Nephron progenitor cell (in vitro differentiated cells): Measurements from ENCODE around the gene MN1.

Experiments
- DNase-seq: peaks from one replicate; pipeline ENCODE4 v3.0.0; 2021
- H3K27ac Mint-ChIP-seq: 2 replicates; pipeline ENCODE4 v1.8.0; 2021; ENCODE audit warnings: mild to moderate bottlenecking, moderate library complexity, mixed read lengths
- H3K27me3 Mint-ChIP-seq: 2 replicates; pipeline ENCODE4 v1.8.0; 2021; ENCODE audit warnings: mild to moderate bottlenecking, low read depth, mixed read lengths; ENCODE audit not compliant: poor library complexity
- H3K36me3 Mint-ChIP-seq: 2 replicates; pipeline ENCODE4 v1.8.0; 2021; ENCODE audit warnings: low read depth, mixed read lengths
- H3K4me1 Mint-ChIP-seq: 2 replicates; pipeline ENCODE4 v1.8.0; 2021; ENCODE audit warnings: mixed read lengths
- H3K4me3 Mint-ChIP-seq: 2 replicates; pipeline ENCODE4 v1.8.0; 2021; ENCODE audit warnings: mild to moderate bottlenecking, moderate library complexity, mixed read lengths
- H3K9me3 Mint-ChIP-seq: 2 replicates; pipeline ENCODE4 v1.8.0; 2021; ENCODE audit warnings: mild to moderate bottlenecking, moderate library complexity, mixed read lengths
- TF ChIP-seq, protein P1 (sequence below): fragments of 200-600 bp; sonication (generic); IDR thresholded peaks from 2 replicates; pipeline ENCODE4 v1.5.0; 2021; ENCODE audit warnings: antibody characterized with exemption

MN1 gene

DNA sequence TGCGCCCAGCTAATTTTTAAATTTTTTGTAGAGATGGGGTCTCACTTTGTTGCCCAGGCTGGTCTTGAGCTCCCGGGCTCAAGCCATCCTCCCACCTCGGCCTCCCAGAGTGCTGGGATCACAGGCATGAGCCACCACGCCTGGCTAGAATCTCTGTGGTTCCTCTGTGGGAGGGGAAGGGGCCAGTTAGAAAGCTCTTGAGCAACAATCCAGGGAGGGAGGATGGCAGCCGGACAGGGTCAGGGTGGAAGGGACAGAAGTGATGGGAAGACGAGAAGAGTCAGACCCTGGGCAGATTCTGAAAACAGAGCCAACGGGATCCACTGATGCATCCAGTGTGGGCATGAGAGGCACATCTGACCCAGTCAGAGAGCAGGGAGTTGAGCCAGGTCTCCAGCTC lies 38.9 kb upstream of the MN1 start:
- peaks cover 14% of the 10 kb centered on the region for H3K27me3 Mint-ChIP-seq
- H3K4me1 Mint-ChIP-seq: peaks cover 50% of the 10 kb centered on the region

DNA sequence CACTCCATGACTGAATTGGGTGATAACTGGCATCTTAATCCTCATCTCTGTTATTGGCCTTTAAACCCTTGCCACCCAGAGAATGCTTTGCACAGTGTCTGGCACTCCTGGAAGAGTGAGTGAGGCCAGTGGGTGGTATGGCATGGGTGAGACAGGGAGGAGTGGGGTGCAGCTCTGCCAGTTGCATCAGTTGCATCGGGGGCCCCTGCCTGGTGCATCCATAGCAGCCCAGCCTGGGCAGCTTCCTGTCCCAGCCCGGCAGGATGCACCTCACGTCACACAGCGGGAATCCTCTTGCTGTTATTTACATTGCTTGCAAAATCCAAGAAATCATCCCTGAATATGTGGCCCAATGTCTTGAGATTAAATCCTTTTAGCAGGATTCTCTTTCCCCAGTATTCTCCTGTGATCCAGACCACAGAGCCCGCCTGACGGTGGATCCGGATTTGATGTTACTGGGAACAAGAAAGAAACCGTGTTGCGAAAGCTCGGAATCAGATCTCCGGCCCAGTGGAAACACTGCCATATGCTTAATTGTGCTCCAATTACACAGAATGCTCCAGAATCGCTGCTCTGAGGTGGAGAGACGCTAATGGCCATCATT lies 37.6 kb upstream of the MN1 start:
- TF ChIP-seq, protein P1, sequence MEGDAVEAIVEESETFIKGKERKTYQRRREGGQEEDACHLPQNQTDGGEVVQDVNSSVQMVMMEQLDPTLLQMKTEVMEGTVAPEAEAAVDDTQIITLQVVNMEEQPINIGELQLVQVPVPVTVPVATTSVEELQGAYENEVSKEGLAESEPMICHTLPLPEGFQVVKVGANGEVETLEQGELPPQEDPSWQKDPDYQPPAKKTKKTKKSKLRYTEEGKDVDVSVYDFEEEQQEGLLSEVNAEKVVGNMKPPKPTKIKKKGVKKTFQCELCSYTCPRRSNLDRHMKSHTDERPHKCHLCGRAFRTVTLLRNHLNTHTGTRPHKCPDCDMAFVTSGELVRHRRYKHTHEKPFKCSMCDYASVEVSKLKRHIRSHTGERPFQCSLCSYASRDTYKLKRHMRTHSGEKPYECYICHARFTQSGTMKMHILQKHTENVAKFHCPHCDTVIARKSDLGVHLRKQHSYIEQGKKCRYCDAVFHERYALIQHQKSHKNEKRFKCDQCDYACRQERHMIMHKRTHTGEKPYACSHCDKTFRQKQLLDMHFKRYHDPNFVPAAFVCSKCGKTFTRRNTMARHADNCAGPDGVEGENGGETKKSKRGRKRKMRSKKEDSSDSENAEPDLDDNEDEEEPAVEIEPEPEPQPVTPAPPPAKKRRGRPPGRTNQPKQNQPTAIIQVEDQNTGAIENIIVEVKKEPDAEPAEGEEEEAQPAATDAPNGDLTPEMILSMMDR: no peak

More for the DNA sequence above, 38.9 kb upstream of the MN1 start:
- peaks cover 26% of the 10 kb centered on the region for H3K9me3 Mint-ChIP-seq
- H3K4me3 Mint-ChIP-seq: no peak overlapping the region
- H3K36me3 Mint-ChIP-seq: peaks cover 17% of the 10 kb centered on the region
- no peak overlapping the region for H3K27ac Mint-ChIP-seq
- TF ChIP-seq, protein P1: no peak
- DNase-seq: no peak

DNA sequence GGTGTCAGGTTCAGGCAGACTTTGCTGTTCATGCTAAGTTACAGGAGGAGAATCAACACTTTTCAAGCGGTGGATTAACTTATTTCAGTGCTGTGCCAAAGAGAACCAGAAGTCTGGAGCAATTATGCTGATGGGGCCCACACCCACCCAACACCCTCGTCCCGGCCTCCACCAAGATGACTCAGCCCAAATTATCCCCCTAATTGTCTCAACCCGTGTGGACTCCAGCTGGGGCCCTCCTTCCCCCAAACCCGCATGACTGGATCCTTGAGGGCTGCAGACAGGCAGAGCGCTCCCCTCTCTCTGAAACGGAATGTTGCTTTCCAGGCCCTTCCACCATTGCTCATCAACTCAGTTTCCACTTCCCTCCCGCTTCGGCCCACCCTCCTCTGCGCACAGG lies 34.6 kb upstream of the MN1 start:
- peaks cover 17% of the 10 kb centered on the region for H3K36me3 Mint-ChIP-seq
- H3K4me3 Mint-ChIP-seq: no peak overlapping the region
- TF ChIP-seq, protein P1: no peak
- H3K27ac Mint-ChIP-seq: no peak overlapping the region
- peaks cover 14% of the 10 kb centered on the region for H3K4me1 Mint-ChIP-seq
- H3K9me3 Mint-ChIP-seq: peaks cover 26% of the 10 kb centered on the region
- DNase-seq: no peak
- H3K27me3 Mint-ChIP-seq: peaks cover 28% of the 10 kb centered on the region

More for the DNA sequence above, 37.6 kb upstream of the MN1 start:
- peaks cover 14% of the 10 kb centered on the region for H3K27me3 Mint-ChIP-seq
- H3K27ac Mint-ChIP-seq: no peak overlapping the region
- no peak overlapping the region for H3K4me3 Mint-ChIP-seq
- peaks cover 26% of the 10 kb centered on the region for H3K9me3 Mint-ChIP-seq
- peaks cover 17% of the 10 kb centered on the region for H3K36me3 Mint-ChIP-seq
- no peak for DNase-seq
- H3K4me1 Mint-ChIP-seq: peaks cover 41% of the 10 kb centered on the region

DNA sequence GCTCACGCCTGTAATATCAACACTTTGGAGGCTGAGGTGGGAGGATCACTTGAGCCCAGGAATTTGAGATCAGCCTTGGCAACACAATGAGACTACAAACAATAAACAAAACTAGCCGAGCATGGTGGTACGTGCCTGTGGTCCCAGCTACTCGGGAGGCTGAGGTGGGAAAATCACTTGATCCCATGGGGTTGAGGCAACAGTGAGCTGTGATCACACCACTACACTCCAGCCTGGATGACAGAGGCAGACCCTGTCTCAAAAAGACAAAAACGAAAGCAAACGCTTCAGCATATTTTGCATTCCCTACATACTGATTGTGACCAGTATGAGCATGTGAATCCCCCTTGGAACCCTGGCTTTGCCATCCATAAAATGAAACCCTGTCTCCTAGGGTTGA lies 33.9 kb upstream of the MN1 start:
- H3K27ac Mint-ChIP-seq: no peak overlapping the region
- peaks cover 17% of the 10 kb centered on the region for H3K36me3 Mint-ChIP-seq
- no peak overlapping the region for H3K4me3 Mint-ChIP-seq
- H3K4me1 Mint-ChIP-seq: peaks cover 14% of the 10 kb centered on the region
- H3K27me3 Mint-ChIP-seq: peaks cover 31% of the 10 kb centered on the region
- DNase-seq: no peak
- TF ChIP-seq, protein P1: no peak
- H3K9me3 Mint-ChIP-seq: peaks cover 26% of the 10 kb centered on the region

DNA sequence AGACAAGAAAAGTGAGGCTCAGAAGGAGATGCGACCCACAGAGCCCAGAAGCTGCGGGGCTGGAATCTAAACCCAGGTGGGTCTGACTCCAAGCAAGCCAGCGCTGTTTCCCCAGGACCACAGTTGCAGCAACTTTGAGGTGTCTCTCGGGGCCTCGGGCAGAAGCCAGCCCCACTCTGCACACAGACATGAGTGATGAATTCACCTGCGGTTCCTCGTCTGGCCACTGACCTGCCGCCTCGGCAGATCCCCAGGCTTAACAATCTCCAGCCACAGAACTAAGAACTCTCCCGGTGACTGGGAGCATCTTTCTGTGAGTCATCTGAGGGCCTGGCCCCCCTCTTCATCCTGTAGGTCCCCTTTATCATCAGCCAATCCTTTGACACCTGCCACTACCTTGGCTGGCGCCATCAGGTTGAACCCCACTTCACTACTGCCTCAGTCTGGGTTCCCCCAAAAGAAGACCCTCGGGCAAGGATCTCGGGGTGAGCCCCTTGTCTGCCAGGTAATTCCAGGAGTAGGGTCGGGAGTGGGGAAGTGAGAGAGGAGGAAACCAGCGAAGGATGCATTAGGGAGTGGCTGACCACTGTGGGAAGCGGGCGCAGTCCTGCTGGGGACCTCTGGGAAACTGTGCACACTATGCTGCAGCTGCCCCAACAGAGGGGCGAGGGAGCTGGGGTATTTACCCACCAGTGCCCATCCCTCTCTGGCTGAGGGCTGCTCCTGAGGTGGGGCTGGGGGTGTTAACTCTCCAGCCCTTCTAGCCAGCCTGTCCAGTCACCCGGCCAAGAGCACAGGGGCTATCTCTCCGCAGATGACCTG lies 33.0 kb upstream of the MN1 start:
- peaks cover 14% of the 10 kb centered on the region for H3K4me1 Mint-ChIP-seq
- TF ChIP-seq, protein P1: no peak
- peaks cover 17% of the 10 kb centered on the region for H3K36me3 Mint-ChIP-seq
- no peak overlapping the region for H3K4me3 Mint-ChIP-seq
- H3K27ac Mint-ChIP-seq: no peak overlapping the region
- no peak for DNase-seq
- H3K27me3 Mint-ChIP-seq: peaks cover 26% of the 10 kb centered on the region
- H3K9me3 Mint-ChIP-seq: peaks cover 26% of the 10 kb centered on the region

DNA sequence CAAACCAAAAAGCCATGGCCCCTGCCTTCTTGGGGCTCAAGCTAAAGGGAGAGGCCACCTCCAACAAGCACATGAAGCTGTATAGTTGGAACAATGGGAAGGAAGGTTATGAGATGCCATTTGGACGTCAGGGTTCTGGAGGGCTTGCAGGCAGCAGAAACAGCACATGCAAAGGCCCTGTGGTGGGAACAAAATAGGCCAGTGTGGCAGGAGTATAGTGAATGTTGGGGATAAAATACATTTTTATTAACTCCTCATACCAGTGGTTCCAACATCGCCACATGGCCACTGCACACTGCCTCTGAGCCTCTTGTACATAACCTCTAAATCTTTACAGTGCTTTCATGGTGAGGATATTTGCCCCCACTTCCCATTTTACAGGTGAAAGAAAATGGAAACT lies 32.2 kb upstream of the MN1 start:
- H3K27ac Mint-ChIP-seq: no peak overlapping the region
- DNase-seq: no peak
- H3K36me3 Mint-ChIP-seq: peaks cover 15% of the 10 kb centered on the region
- H3K4me3 Mint-ChIP-seq: no peak overlapping the region
- peaks cover 28% of the 10 kb centered on the region for H3K27me3 Mint-ChIP-seq
- H3K4me1 Mint-ChIP-seq: peaks cover 14% of the 10 kb centered on the region
- TF ChIP-seq, protein P1: no peak
- H3K9me3 Mint-ChIP-seq: peaks cover 24% of the 10 kb centered on the region
